Measurements from ENCODE around the gene HACD4.
"Not testable (repeated sequence)": the region's sequence is repeated elsewhere in the genome, so short reads cannot be mapped to it uniquely, and the experiment has no call there.

Gene HACD4

GRCh38 chr9:20973246-20973947 is 58.0 kb downstream of the HACD4 start:
- DNase-seq (ENCODE audit: low read depth in 2 of 2) = not testable (repeated sequence)

GRCh38 chr9:20972684-20973083 is 58.8 kb downstream of the HACD4 start:
- no peak for DNase-seq (ENCODE audit: low read depth in 2 of 2)

- DNase-seq (ENCODE audit: low read depth in 2 of 2) = no peak
These were observed 68.8 kb downstream of the HACD4 start for GRCh38 chr9:20962536-20963225.

GRCh38 chr9:20950707-20951106 is 80.7 kb downstream of the HACD4 start:
- no peak for DNase-seq (ENCODE audit: low read depth in 2 of 2)
